Lung (tissue), 12 donors: ENCODE results near the gene CHD1. TPM values are rescaled to one million over a fixed set of nuclear protein-coding genes. Genes with fewer than 3 reads are reported as not detected.

ENCODE experiments used
- ATAC-seq: fragments of 200-7000 bp; cut with Tn5 transposase; one replicate; pipeline ENCODE4 v1.9.1; 2020; ENCODE audit warnings: moderate number of reproducible peaks; ENCODE audit not compliant: insufficient read depth, low FRiP score
- DNase-seq, 3 donors: peaks; one replicate each; pipeline ENCODE4 v3.0.0-alpha.2; 2013 to 2017
- H3K27ac ChIP-seq, 2 donors: one replicate each; pipeline ENCODE4 v1.5.1; 2013; ENCODE audit warnings: mild to moderate bottlenecking in 2 of 2, moderate library complexity in 2 of 2, control low read depth in 1 of 2, inconsistent platforms in 1 of 2, low read depth in 1 of 2, low read length in 1 of 2
- H3K27me3 ChIP-seq, 3 donors: one replicate each; pipeline ENCODE4 v1.5.1; 2013; ENCODE audit warnings: low read length in 2 of 3; ENCODE audit not compliant: control insufficient read depth in 3 of 3, insufficient read depth in 3 of 3
- H3K36me3 ChIP-seq, 4 donors: one replicate each; pipeline ENCODE4 v1.5.1; 2013; ENCODE audit warnings: low read length in 4 of 4, mild to moderate bottlenecking in 1 of 4, moderate library complexity in 1 of 4; ENCODE audit not compliant: control insufficient read depth in 4 of 4, insufficient read depth in 4 of 4
- H3K4me1 ChIP-seq, 5 donors: one replicate each; pipeline ENCODE4 v1.5.1; 2013; ENCODE audit warnings: low read length in 5 of 5, mild to moderate bottlenecking in 2 of 5, moderate library complexity in 1 of 5; ENCODE audit not compliant: control insufficient read depth in 5 of 5, insufficient read depth in 5 of 5
- H3K4me3 ChIP-seq: one replicate; pipeline ENCODE4 v1.5.1; 2013; ENCODE audit warnings: mild to moderate bottlenecking, control low read depth, moderate library complexity
- H3K9ac ChIP-seq, 2 donors: one replicate each; pipeline ENCODE4 v1.5.1; 2013; ENCODE audit warnings: low read length in 2 of 2, control low read depth in 1 of 2; ENCODE audit not compliant: insufficient read depth in 1 of 2
- H3K9me3 ChIP-seq, 4 donors: one replicate each; pipeline ENCODE4 v1.5.1; 2013; ENCODE audit warnings: low read length in 3 of 4, mild to moderate bottlenecking in 1 of 4, moderate library complexity in 1 of 4; ENCODE audit not compliant: control insufficient read depth in 4 of 4, insufficient read depth in 3 of 4
- CTCF ChIP-seq: IDR thresholded peaks from 2 replicates; pipeline ENCODE4 v1.5.1; 2012; ENCODE audit warnings: mild to moderate bottlenecking; ENCODE audit errors: control extremely low read depth, extremely low read depth
- WGBS, 2 donors: extraction: QIAGEN DNeasy Blood & Tissue Kit; methylation state at CpG; one replicate each; pipeline ENCODE4 v1.1.7; 2013; 5-methylcytosine and 5-hydroxymethylcytosine counted together
- polyA plus RNA-seq, 2 donors: library from polyadenylated mRNA; stranded (reverse); fragments of 200-250 nt; gene quantifications; one replicate each; pipeline ENCODE4 v1.2.1, GENCODE V29; 2013
- total RNA-seq, 2 donors: library from RNA; depleted of rRNA in 1 of 2; stranded (reverse); fragments of >200 nt in 1 of 2; gene quantifications; one replicate each; pipeline ENCODE4 v1.2.1, GENCODE V29; 2014 to 2021
- donor health status: control.
- donor health status: control.
- donor health status: Bipolar disorder and iron deficiency.
- donor health status: healthy.
- donor health status: DM: yes; HTN: yes; CAD: no.

CHD1 gene
- total and polyA plus RNA-seq, 4 donors: 17.8 to 126 (median 22.6) TPM

- 88 to 93% methylated on average over 3 of the region's 3 CpGs for WGBS, 2 donors
- no peak overlapping the region for H3K27ac ChIP-seq
- H3K27me3 ChIP-seq: no peaks in the 10 kb centered on the region
- no peaks in the 10 kb centered on the region for H3K9me3 ChIP-seq
- no peak overlapping the region for H3K4me3 ChIP-seq
- no peak for TF ChIP-seq CTCF
- ATAC-seq (no peak), DNase-seq (no peak)
- H3K4me1 ChIP-seq: peaks cover 0 to 5% (median 0%) of the 10 kb centered on the region in 5 donors
- H3K36me3 ChIP-seq: no peaks in the 10 kb centered on the region
- H3K9ac ChIP-seq: no peak overlapping the region
These were observed 115.1 kb downstream of the CHD1 start for GRCh38 chr5:98813755-98814154.

- 43 to 55% methylated on average over 2 of the region's 2 CpGs for WGBS, 2 donors
- no peak overlapping the region for H3K9ac ChIP-seq
- H3K27me3 ChIP-seq: no peaks in the 10 kb centered on the region
- H3K36me3 ChIP-seq: no peaks in the 10 kb centered on the region
- no peak for TF ChIP-seq CTCF
- no peaks in the 10 kb centered on the region for H3K4me1 ChIP-seq
- H3K9me3 ChIP-seq: peaks cover 3 to 6% (median 4%) of the 10 kb centered on the region in 4 donors
- ATAC-seq: no peak
- H3K4me3 ChIP-seq: no peak overlapping the region
- no peak overlapping the region for H3K27ac ChIP-seq
- no peak for DNase-seq
These were observed 118.6 kb downstream of the CHD1 start for GRCh38 chr5:98810206-98810605.

GRCh38 chr5:98807806-98808205 is 121.0 kb downstream of the CHD1 start:
- no peak overlapping the region for H3K9ac ChIP-seq
- no peaks in the 10 kb centered on the region for H3K4me1 ChIP-seq
- no peak overlapping the region for H3K4me3 ChIP-seq
- H3K27ac ChIP-seq: no peak overlapping the region
- TF ChIP-seq CTCF: no peak
- DNase-seq (no peak), ATAC-seq (no peak)
- H3K36me3 ChIP-seq: no peaks in the 10 kb centered on the region
- no peaks in the 10 kb centered on the region for H3K27me3 ChIP-seq
- peaks cover 3 to 6% (median 4%) of the 10 kb centered on the region in 4 donors for H3K9me3 ChIP-seq

- WGBS, 2 donors: 0 to 47% methylated on average over 1 of the region's 1 CpG
- TF ChIP-seq CTCF: no peak
- Histone ChIP-seq H3K36me3 (no peaks in the 10 kb centered on the region), H3K9me3 (peaks cover 3 to 6% (median 5%) of the 10 kb centered on the region in 4 donors), H3K27me3 (no peaks in the 10 kb centered on the region), H3K9ac (no peak overlapping the region), H3K4me3 (no peak overlapping the region), H3K27ac (no peak overlapping the region), H3K4me1 (no peaks in the 10 kb centered on the region)
- DNase-seq: no peak
- ATAC-seq: no peak
These were observed 123.7 kb downstream of the CHD1 start for GRCh38 chr5:98805070-98805469.
